ENCODE measurements around the gene LDLRAD4.

GRCh38 chr18:13269521-13270011, 51.0 kb downstream of the LDLRAD4 start:
- no peak for TF ChIP-seq CTCF (IDR thresholded peaks at IDR 0.05)
- no peak for TF ChIP-seq POLR2A (IDR thresholded peaks at IDR 0.05)

All from upper lobe of left lung (tissue), 4 donors.